ENCODE results near the gene CEP162. TPM values are rescaled to one million over a fixed set of nuclear protein-coding genes. Genes with fewer than 3 reads are reported as not detected.
"Not testable (repeated sequence)": the region's sequence is repeated elsewhere in the genome, so short reads cannot be mapped to it uniquely, and the experiment has no call there.

CEP162 gene
- total RNA-seq, 1 experiment from 2014 or later: 12.1 TPM

DNA sequence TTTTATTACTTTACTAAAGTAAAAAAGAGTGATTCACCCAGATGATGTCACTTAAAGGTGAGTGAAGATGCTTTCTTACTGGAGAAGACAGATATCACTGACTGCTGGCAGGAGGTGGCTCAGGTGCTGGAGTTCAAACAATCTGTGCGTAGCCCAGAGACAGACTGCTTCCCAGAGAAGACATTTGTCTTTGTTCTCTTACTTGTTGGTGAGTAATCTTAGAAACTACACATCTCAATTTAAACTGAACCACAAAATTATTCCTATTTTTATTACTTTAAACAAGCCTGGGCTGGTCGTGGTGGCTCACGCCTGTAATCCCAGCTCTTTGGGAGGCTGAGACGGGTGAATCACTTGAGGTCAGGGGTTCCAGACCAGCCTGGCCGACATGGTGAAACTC is 92.2 kb downstream of the CEP162 start:
- peaks cover 17% of the 10 kb centered on the region for H3K4me1 ChIP-seq (ENCODE audit: insufficient read depth, low read length, poor library complexity, severe bottlenecking)
- no peak overlapping the region for H3K27ac ChIP-seq (ENCODE audit: low read depth, low read length, poor library complexity, severe bottlenecking)
- TF ChIP-seq, protein P1, sequence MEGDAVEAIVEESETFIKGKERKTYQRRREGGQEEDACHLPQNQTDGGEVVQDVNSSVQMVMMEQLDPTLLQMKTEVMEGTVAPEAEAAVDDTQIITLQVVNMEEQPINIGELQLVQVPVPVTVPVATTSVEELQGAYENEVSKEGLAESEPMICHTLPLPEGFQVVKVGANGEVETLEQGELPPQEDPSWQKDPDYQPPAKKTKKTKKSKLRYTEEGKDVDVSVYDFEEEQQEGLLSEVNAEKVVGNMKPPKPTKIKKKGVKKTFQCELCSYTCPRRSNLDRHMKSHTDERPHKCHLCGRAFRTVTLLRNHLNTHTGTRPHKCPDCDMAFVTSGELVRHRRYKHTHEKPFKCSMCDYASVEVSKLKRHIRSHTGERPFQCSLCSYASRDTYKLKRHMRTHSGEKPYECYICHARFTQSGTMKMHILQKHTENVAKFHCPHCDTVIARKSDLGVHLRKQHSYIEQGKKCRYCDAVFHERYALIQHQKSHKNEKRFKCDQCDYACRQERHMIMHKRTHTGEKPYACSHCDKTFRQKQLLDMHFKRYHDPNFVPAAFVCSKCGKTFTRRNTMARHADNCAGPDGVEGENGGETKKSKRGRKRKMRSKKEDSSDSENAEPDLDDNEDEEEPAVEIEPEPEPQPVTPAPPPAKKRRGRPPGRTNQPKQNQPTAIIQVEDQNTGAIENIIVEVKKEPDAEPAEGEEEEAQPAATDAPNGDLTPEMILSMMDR (conservative IDR thresholded peaks at IDR 0.05; ENCODE audit: low read depth, low read length): no peak
- TF ChIP-seq EZH2 (IDR thresholded peaks at IDR 0.05; ENCODE audit: borderline replicate concordance, low read depth, low read length, poor library complexity, severe bottlenecking): no peak
- H3K36me3 ChIP-seq (ENCODE audit: insufficient read depth, low read length, poor library complexity, severe bottlenecking): peaks cover 4% of the 10 kb centered on the region
- no peaks in the 10 kb centered on the region for H3K27me3 ChIP-seq (replicated peaks; ENCODE audit: insufficient read depth, low read depth, low read length, poor library complexity)
- H3K9me3 ChIP-seq (ENCODE audit: low read depth, low read length, poor library complexity, severe bottlenecking): no peaks in the 10 kb centered on the region
- intact Hi-C loops (cut with micrococcal nuclease; ENCODE audit: unreplicated experiment): no loop called here
- no peak overlapping the region for H3K4me3 ChIP-seq (ENCODE audit: low read depth, low read length, poor library complexity, severe bottlenecking)
- DNase-seq (ENCODE audit: low spot score): no peak
- no TSS peak for BruUV-seq (replicated peaks)
- ChIA-PET CTCF (no interaction called here), POLR2A (ENCODE audit: low non-redundant PET) (no interaction called here)

DNA sequence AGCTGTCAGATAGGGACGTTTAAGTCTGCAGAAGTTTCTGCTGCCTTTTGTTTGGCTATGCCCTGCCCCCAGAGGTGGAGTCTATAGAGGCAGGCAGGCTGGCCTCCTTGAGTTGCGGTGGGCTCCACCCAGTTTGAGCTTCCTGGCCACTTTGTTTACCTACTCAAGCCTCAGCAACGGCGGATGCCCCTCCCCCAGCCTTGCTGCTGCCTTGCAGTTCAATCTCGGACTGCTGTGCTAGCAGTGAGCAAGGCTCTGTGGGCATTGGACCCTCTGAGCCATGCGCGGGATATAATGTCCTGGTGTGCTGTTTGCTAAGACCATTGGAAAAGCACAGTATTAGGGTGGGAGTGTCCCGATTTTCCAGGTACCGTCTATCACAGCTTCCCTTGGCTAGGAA is 94.1 kb downstream of the CEP162 start:
- H3K27me3 ChIP-seq (replicated peaks; ENCODE audit: insufficient read depth, low read depth, low read length, poor library complexity); POLR2A ChIA-PET (ENCODE audit: low non-redundant PET); intact Hi-C loops (cut with micrococcal nuclease; ENCODE audit: unreplicated experiment); H3K9me3 ChIP-seq (ENCODE audit: low read depth, low read length, poor library complexity, severe bottlenecking); H3K27ac ChIP-seq (ENCODE audit: low read depth, low read length, poor library complexity, severe bottlenecking); CTCF ChIA-PET; DNase-seq (ENCODE audit: low spot score); H3K36me3 ChIP-seq (ENCODE audit: insufficient read depth, low read length, poor library complexity, severe bottlenecking); H3K4me3 ChIP-seq (ENCODE audit: low read depth, low read length, poor library complexity, severe bottlenecking); BruUV-seq (replicated peaks): not testable (repeated sequence)
- H3K4me1 ChIP-seq (ENCODE audit: insufficient read depth, low read length, poor library complexity, severe bottlenecking): peaks cover 17% of the 10 kb centered on the region

DNA sequence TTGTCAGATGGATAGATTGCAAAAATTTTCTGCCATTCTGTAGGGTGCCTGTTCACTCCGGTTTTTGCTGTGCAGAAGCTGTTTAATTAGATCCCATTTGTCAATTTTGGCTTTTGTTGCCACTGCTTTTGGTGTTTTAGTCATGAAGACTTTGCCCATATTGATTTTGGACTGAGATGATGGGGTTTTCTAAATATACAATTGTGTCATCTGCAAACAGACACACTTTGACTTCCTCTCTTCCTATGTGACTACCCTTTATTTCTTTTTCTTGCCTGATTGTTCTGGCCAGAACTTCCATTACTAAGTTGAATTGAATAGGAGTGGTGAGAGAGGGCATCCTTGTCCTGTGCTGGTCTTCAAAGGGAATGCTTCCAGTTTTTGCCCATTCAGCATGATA is 97.9 kb downstream of the CEP162 start:
- H3K36me3 ChIP-seq (ENCODE audit: insufficient read depth, low read length, poor library complexity, severe bottlenecking); H3K27ac ChIP-seq (ENCODE audit: low read depth, low read length, poor library complexity, severe bottlenecking); H3K4me1 ChIP-seq (ENCODE audit: insufficient read depth, low read length, poor library complexity, severe bottlenecking); intact Hi-C loops (cut with micrococcal nuclease; ENCODE audit: unreplicated experiment); DNase-seq (ENCODE audit: low spot score); H3K27me3 ChIP-seq (replicated peaks; ENCODE audit: insufficient read depth, low read depth, low read length, poor library complexity); CTCF ChIA-PET; H3K9me3 ChIP-seq (ENCODE audit: low read depth, low read length, poor library complexity, severe bottlenecking); H3K4me3 ChIP-seq (ENCODE audit: low read depth, low read length, poor library complexity, severe bottlenecking); BruUV-seq (replicated peaks); POLR2A ChIA-PET (ENCODE audit: low non-redundant PET): not testable (repeated sequence)

DNA sequence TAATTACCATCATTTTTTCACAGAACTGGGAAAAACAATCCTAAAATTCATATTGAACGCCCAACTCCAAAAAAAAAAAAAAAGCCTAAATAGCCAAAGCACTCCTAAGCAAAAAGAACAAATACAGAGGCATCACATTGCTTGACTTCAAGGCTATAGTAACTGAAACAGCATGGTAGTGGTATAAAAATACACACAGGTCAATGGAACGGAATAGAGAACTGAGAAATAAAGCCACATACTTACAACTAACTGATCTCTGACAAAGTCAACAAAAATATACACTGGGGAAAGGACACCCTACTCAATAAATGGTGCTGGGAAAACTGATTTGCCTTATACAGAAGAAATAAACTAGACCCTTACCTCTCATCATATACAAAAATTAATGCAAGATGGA is 104.3 kb downstream of the CEP162 start:
- Histone ChIP-seq H3K4me1 (ENCODE audit: insufficient read depth, low read length, poor library complexity, severe bottlenecking) (no peaks in the 10 kb centered on the region), H3K27me3 (replicated peaks; ENCODE audit: insufficient read depth, low read depth, low read length, poor library complexity) (no peaks in the 10 kb centered on the region), H3K9me3 (ENCODE audit: low read depth, low read length, poor library complexity, severe bottlenecking) (no peaks in the 10 kb centered on the region), H3K27ac (ENCODE audit: low read depth, low read length, poor library complexity, severe bottlenecking) (no peak overlapping the region), H3K4me3 (ENCODE audit: low read depth, low read length, poor library complexity, severe bottlenecking) (no peak overlapping the region), H3K36me3 (ENCODE audit: insufficient read depth, low read length, poor library complexity, severe bottlenecking) (no peaks in the 10 kb centered on the region)
- no peak for TF ChIP-seq EZH2 (IDR thresholded peaks at IDR 0.05; ENCODE audit: borderline replicate concordance, low read depth, low read length, poor library complexity, severe bottlenecking)
- TF ChIP-seq, protein P1 (conservative IDR thresholded peaks at IDR 0.05; ENCODE audit: low read depth, low read length): no peak
- BruUV-seq (replicated peaks): no TSS peak
- ChIA-PET CTCF (no interaction called here), POLR2A (ENCODE audit: low non-redundant PET) (no interaction called here)
- intact Hi-C loops (cut with micrococcal nuclease; ENCODE audit: unreplicated experiment): no loop called here
- DNase-seq (ENCODE audit: low spot score): no peak

Data from A673 (cell line).